Karpas-422 (cell line): ENCODE measurements around the gene ZNF333. TPM values are rescaled to one million over a fixed set of nuclear protein-coding genes. Genes with fewer than 3 reads are reported as not detected.
"Not testable (repeated sequence)": the region's sequence is repeated elsewhere in the genome, so short reads cannot be mapped to it uniquely, and the experiment has no call there.

Source experiments
- DNase-seq: peaks from one replicate; pipeline ENCODE4 v3.0.0-alpha.2; 2015
- H2AFZ ChIP-seq: fragments of 200-600 bp; sonication (generic); 2 replicates; pipeline ENCODE4 v1.6.1; 2014; ENCODE audit warnings: antibody characterized with exemption, low read length, mixed read lengths
- H3K27ac ChIP-seq: fragments of 200-600 bp; sonication (generic); 2 replicates; pipeline ENCODE4 v1.5.1; 2014; ENCODE audit warnings: mild to moderate bottlenecking, low read length, moderate library complexity
- H3K27me3 ChIP-seq: fragments of 200-600 bp; sonication (generic); 2 replicates; pipeline ENCODE4 v1.6.1; 2014; ENCODE audit warnings: low read length, mixed read lengths
- H3K36me3 ChIP-seq: fragments of 200-600 bp; sonication (generic); 2 replicates; pipeline ENCODE4 v1.6.1; 2014; ENCODE audit warnings: low read length, mixed read lengths; ENCODE audit not compliant: insufficient read depth
- H3K4me1 ChIP-seq: fragments of 200-600 bp; sonication (generic); 2 replicates; pipeline ENCODE4 v1.6.1; 2014; ENCODE audit warnings: mild to moderate bottlenecking, low read length, mixed read lengths
- H3K4me2 ChIP-seq: fragments of 200-600 bp; sonication (generic); 2 replicates; pipeline ENCODE4 v1.6.1; 2014; ENCODE audit warnings: low read length, low read depth, mild to moderate bottlenecking; ENCODE audit not compliant: poor library complexity, severe bottlenecking
- H3K4me3 ChIP-seq: fragments of 200-600 bp; sonication (generic); 2 replicates; pipeline ENCODE4 v1.5.1; 2014; ENCODE audit warnings: mild to moderate bottlenecking, antibody characterized with exemption, low read length, mixed read lengths
- H3K79me2 ChIP-seq: fragments of 200-600 bp; sonication (generic); 2 replicates; pipeline ENCODE4 v1.6.1; 2014; ENCODE audit warnings: mild to moderate bottlenecking, low read length, mixed read lengths
- H3K9ac ChIP-seq: fragments of 200-600 bp; sonication (generic); 2 replicates; pipeline ENCODE4 v1.6.0; 2014; ENCODE audit warnings: low read length
- H3K9me2 ChIP-seq: fragments of 200-600 bp; sonication (generic), shearing (Covaris generic); replicated peaks from 2 replicates; pipeline ENCODE4 v1.6.0; 2014; ENCODE audit warnings: mild to moderate bottlenecking, low read length, moderate library complexity; ENCODE audit not compliant: insufficient read depth
- H3K9me3 ChIP-seq: fragments of 300-700, 200-600 bp; sonication (generic); 2 replicates; pipeline ENCODE4 v1.6.1; 2014; ENCODE audit warnings: low read length, mixed read lengths
- H4K20me1 ChIP-seq: fragments of 200-600 bp; sonication (generic); 2 replicates; pipeline ENCODE4 v1.6.1; 2014; ENCODE audit warnings: mild to moderate bottlenecking, antibody characterized with exemption, low read length, low read depth; ENCODE audit not compliant: insufficient read depth
- total RNA-seq: library from RNA; depleted of rRNA; stranded (reverse); fragments of >200 nt; shearing (Covaris generic); gene quantifications from 2 replicates; pipeline ENCODE4 v1.2.3, GENCODE V29; 2014; ENCODE audit warnings: low replicate concordance

Gene ZNF333
- total RNA-seq, 1 experiment from 2014 or later, result 27.9 TPM

DNA sequence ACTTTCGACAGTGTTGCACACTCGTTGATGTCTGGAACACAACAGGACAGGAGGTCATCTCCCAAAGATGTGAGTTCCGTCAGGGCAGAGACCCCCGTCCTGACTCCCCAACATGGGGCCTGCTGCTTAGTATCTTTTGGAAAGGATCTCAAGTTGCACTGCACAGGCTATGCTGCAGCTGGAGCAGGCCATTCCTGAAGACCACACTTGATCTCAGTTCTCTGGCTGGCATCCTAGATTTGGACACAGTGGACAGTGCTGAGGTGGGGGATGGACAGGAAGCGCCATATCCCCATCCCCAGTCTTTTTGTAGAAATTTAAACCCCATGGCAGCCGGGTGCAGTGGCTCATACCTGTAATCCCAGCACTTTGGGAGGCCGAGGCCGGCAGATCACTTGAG lies 82.6 kb downstream of the ZNF333 start:
- Histone ChIP-seq H3K9me2 (no peaks in the 10 kb centered on the region), H2AFZ (no peak overlapping the region), H3K36me3 (no peaks in the 10 kb centered on the region), H4K20me1 (no peaks in the 10 kb centered on the region), H3K4me1 (no peaks in the 10 kb centered on the region; the same call in 1 of the 2 replicates), H3K4me2 (no peak overlapping the region), H3K27me3 (no peaks in the 10 kb centered on the region), H3K27ac (no peak overlapping the region), H3K9ac (no peak overlapping the region), H3K9me3 (no peaks in the 10 kb centered on the region), H3K4me3 (no peak overlapping the region), H3K79me2 (no peaks in the 10 kb centered on the region)
- no peak for DNase-seq

DNA sequence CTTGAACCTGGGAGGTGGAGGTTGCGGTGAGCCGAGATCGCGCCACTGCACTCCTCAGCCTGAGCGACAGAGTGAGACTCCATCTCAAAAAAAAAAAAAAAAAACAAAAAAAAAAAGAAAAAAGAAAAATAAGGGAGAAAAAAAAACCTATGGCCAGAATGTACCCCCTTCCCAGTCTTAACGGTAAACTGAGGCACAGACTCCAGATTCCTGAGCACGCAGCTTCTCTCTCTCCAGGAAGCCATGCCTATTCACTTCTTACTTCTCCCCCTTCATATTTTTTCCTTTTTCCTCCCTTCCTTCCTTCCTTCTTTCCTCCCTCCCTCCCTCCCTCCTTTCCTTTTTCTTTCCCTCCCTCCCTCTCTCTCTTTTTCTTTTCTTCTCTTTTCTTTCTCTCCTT lies 83.1 kb downstream of the ZNF333 start:
- Histone ChIP-seq H3K27ac (no peak overlapping the region), H3K4me1 (no peaks in the 10 kb centered on the region; the same call in 1 of the 2 replicates), H3K9me3 (no peaks in the 10 kb centered on the region), H3K9me2 (no peaks in the 10 kb centered on the region), H3K36me3 (no peaks in the 10 kb centered on the region), H3K27me3 (no peaks in the 10 kb centered on the region), H3K4me2 (no peak overlapping the region), H2AFZ (no peak overlapping the region), H3K79me2 (no peaks in the 10 kb centered on the region), H3K4me3 (no peak overlapping the region), H3K9ac (no peak overlapping the region), H4K20me1 (no peaks in the 10 kb centered on the region)
- no peak for DNase-seq

DNA sequence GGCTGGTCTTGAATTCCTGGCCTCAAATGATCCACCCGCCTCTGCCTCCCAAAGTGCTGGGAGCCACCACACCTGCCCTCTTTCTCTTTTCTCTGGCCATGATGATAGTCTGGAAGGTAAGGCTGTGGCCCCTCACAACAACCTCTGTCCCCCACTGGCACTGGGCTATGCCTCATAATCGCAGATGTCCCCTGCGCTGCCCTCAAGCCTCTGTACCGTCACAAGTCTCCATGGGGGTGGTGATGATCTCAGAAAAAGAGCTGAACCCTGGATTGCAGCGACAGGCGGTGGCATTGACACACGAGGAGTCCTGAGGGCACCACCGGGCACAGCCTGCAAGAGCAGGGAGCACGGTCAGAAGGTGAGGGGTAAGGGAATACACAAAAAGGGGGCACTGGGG lies 83.9 kb downstream of the ZNF333 start:
- not testable (repeated sequence) for H3K4me2 ChIP-seq, H3K4me3 ChIP-seq, H3K9me2 ChIP-seq, H3K36me3 ChIP-seq, H3K4me1 ChIP-seq, H3K79me2 ChIP-seq, H3K9ac ChIP-seq, H4K20me1 ChIP-seq, H3K27me3 ChIP-seq, H3K27ac ChIP-seq, H3K9me3 ChIP-seq, H2AFZ ChIP-seq, DNase-seq

DNA sequence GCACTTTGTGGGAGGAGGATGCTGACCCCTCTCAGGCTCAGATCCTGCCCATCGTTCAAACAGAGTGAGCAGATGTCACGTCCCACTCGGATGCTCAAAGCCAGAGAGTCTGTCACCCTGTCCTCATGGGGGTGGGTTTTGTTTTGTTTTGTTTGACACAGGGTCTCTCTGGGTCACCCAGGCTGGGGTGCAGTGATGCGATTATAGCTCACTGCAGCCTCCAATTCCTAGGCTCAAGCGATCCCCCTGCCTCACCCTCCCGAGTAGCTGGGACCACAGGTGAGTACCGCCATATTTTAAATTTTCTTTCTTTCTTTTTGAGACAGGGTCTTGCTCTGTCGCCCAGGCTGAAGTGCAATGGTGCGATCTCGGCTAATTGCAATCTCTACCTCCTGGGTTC lies 84.5 kb downstream of the ZNF333 start:
- Histone ChIP-seq H3K4me2 (no peak overlapping the region), H3K79me2 (no peaks in the 10 kb centered on the region), H2AFZ (no peak overlapping the region), H3K4me1 (no peaks in the 10 kb centered on the region; the same call in 1 of the 2 replicates), H4K20me1 (no peaks in the 10 kb centered on the region), H3K4me3 (no peak overlapping the region), H3K9me2 (no peaks in the 10 kb centered on the region), H3K27ac (no peak overlapping the region), H3K36me3 (no peaks in the 10 kb centered on the region), H3K9me3 (no peaks in the 10 kb centered on the region), H3K9ac (no peak overlapping the region), H3K27me3 (no peaks in the 10 kb centered on the region)
- no peak for DNase-seq

DNA sequence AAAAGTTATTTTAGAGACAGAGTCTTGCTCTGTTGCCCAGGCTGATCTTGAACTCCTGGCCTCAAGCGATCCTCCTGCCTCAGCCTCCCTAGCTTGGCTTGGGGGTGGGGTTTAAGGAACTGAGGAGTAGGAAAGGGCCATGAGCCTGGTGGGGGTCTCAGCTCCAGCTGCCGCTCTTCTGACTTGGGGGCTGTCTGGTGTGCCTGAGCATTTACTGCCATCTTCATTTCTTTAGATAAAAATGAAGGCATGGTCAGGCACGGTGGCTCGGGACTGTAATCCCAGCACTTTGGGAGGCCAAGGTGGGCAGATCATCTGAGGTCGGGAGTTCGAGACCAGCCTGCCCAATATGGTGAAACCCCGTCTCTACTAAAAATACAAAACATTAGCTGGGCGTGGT lies 85.5 kb downstream of the ZNF333 start:
- H3K79me2 ChIP-seq, H3K9ac ChIP-seq, DNase-seq, H3K27me3 ChIP-seq, H3K4me1 ChIP-seq, H3K27ac ChIP-seq, H3K4me2 ChIP-seq, H3K36me3 ChIP-seq, H3K4me3 ChIP-seq, H3K9me2 ChIP-seq, H3K9me3 ChIP-seq, H2AFZ ChIP-seq, H4K20me1 ChIP-seq: not testable (repeated sequence)

DNA sequence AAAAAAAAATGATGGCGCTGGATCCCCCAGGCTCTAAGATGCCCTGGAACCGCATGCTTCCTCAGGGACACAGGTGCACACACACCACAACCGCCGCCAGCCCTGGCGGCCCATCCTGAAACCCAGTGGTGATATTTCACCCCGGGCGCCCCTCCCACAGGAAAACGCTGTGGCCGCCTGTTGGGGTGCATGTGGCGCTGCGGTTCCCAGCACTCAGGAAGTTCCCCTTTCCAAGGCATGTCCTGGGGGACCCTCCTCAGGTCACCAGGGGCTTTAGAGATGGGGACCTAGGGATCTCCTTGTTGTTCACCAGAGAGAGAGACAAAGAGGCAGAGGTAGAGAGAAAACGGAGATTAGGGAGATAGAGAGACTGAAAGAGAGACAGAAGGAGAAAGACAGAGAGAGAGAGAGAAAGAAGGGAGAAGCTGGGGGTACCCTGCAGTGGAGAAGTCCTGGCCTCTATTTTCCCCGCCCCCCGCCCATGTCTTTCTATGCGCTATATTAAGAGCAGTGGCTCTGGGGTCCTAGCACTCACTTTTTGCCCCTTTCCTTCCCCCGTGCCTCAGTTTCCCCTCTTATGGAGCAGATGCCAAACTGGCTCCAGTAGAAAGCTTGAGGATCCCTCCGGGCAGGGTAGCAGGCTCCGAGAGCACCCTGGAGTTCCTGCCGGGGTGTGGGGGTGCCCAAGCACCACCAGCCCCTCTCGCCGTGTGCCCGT lies 86.2 kb downstream of the ZNF333 start:
- H2AFZ ChIP-seq, result no peak overlapping the region
- no peaks in the 10 kb centered on the region for H3K79me2 ChIP-seq
- no peaks in the 10 kb centered on the region for H3K9me2 ChIP-seq
- H3K9me3 ChIP-seq, result no peaks in the 10 kb centered on the region
- no peak overlapping the region for H3K9ac ChIP-seq
- DNase-seq, result no peak
- H3K27ac ChIP-seq, result no peak overlapping the region
- H3K36me3 ChIP-seq, result no peaks in the 10 kb centered on the region
- peaks cover 3% of the 10 kb centered on the region for H3K4me1 ChIP-seq
- H3K4me2 ChIP-seq, result no peak overlapping the region
- no peaks in the 10 kb centered on the region for H3K27me3 ChIP-seq
- H4K20me1 ChIP-seq, result no peaks in the 10 kb centered on the region
- H3K4me3 ChIP-seq, result no peak overlapping the region

DNA sequence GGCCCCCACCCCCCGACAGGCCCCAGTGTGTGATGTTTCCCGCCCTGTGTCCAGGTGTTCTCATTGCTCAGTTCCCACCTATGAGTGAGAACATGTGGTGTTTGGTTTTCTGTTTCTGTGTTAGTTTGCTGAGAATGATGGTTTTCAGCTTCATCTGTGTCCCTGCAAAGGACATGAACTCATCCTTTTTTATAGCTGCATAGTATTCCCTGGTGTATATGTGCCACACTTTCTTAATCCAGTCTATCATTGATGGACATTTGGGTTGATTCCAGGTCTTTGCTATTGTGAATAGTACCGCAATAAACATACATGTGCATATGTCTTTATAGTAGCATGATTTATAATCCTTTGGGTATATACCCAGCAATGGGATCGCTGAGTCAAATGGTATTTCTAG lies 87.8 kb downstream of the ZNF333 start:
- not testable (repeated sequence) for H3K4me3 ChIP-seq, H3K9me3 ChIP-seq, DNase-seq, H4K20me1 ChIP-seq, H3K27me3 ChIP-seq, H2AFZ ChIP-seq, H3K36me3 ChIP-seq, H3K4me1 ChIP-seq, H3K9ac ChIP-seq, H3K9me2 ChIP-seq, H3K4me2 ChIP-seq, H3K27ac ChIP-seq, H3K79me2 ChIP-seq

DNA sequence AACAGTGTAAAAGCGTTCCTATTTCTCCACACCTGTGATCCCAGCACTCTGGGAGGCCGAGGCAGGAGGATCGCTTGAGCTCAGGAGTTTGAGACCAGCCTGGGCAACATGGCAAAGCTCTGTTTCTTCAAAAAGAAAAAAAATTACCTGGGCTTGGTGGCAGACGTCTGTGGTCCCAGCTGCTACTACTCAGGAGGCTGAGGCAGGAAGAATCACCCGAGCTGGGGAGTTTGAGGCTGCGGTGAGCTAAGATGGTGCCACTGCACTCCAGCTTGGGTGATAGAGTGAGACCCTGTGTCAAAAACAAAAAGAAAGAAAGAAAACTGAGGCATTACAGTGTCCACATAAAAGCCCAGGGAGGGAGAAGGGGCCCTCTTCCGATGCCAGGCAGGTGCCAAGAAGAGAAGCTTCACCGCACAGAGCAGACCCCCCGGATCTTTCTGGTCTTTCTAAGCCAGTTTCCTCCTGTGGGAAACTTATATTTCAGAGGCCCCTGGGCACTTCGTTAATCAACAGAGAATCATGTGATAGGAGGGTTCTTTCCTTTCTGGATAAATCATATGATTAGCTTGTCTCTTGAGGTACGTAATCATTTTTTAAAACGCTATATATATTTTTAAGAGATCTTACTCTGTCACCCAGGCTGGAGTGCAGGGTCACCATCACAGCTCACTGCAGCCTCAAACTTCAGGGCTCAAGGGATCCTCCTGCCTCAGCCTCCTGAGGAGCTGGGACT lies 88.4 kb downstream of the ZNF333 start, which contains the start of gene ADGRE2:
Gene ADGRE2, minus strand, starts transcription at position 451 of the 736 bp plus-strand sequence. CDS start 1,804 bp downstream, outside the sequence.
- not testable (repeated sequence) for H2AFZ ChIP-seq, H3K27me3 ChIP-seq, H3K36me3 ChIP-seq, H3K27ac ChIP-seq, H3K4me1 ChIP-seq, H3K9ac ChIP-seq, H4K20me1 ChIP-seq, H3K4me2 ChIP-seq, H3K9me3 ChIP-seq, H3K4me3 ChIP-seq, H3K9me2 ChIP-seq, DNase-seq, H3K79me2 ChIP-seq
